PC-9 (cell line): Measurements from ENCODE around the gene TBC1D9B. TPM values are rescaled to one million over a fixed set of nuclear protein-coding genes. Genes with fewer than 3 reads are reported as not detected.

Experiments
- BruUV-seq: library from RNA; stranded (reverse); fragments of 400-500 nt; replicated peaks from 2 replicates; lab custom pipeline; 2021; lab: Mats Ljungman, UMichigan
- CTCF ChIA-PET: fragments of 300-600 bp; sonication (Branson Sonifier 250); formaldehyde crosslinking; loops from one replicate; lab custom pipeline; 2022; ENCODE audit warnings: antibody characterized with exemption; lab: Charles Lee
- POLR2A ChIA-PET: fragments of 300-600 bp; sonication (Branson Sonifier 250); formaldehyde crosslinking; loops from one replicate; lab custom pipeline; 2022; ENCODE audit warnings: antibody characterized with exemption; ENCODE audit not compliant: unreplicated experiment; lab: Charles Lee
- DNase-seq, 2 experiments: peaks; one replicate each; pipeline versions ENCODE4 v3.0.0 to v3.0.0-alpha.2; 2015 to 2022; ENCODE audit warnings: mixed read lengths in 1 of 2
- H2AFZ ChIP-seq: fragments of 200-600 bp; sonication (generic); 2 replicates; pipeline ENCODE4 v1.8.1; 2017; ENCODE audit warnings: antibody characterized with exemption
- H3F3A ChIP-seq: fragments of 200-600 bp; sonication (generic); 2 replicates; pipeline ENCODE4 v1.8.1; 2017; ENCODE audit warnings: antibody characterized with exemption, mild to moderate bottlenecking, low read depth; ENCODE audit not compliant: insufficient read depth
- H3K27ac ChIP-seq: fragments of 200-600 bp; sonication (generic); 2 replicates; pipeline ENCODE4 v1.6.1; 2016; ENCODE audit warnings: mixed run types
- H3K27me3 ChIP-seq: fragments of 200-600 bp; sonication (generic); 2 replicates; pipeline ENCODE4 v1.6.1; 2016; ENCODE audit warnings: low read depth, mixed run types; ENCODE audit not compliant: insufficient read depth
- H3K36me3 ChIP-seq: fragments of 200-600 bp; sonication (generic); 2 replicates; pipeline ENCODE4 v1.6.1; 2016; ENCODE audit warnings: low read depth, mixed run types
- H3K4me1 ChIP-seq: fragments of 200-600 bp; sonication (generic); replicated peaks from 2 replicates; pipeline ENCODE4 v1.6.1; 2016; ENCODE audit warnings: mixed run types; ENCODE audit not compliant: insufficient read depth
- H3K4me2 ChIP-seq: fragments of 200-600 bp; sonication (generic); 2 replicates; pipeline ENCODE4 v1.6.1; 2017; ENCODE audit warnings: mixed run types
- H3K4me3 ChIP-seq: fragments of 200-600 bp; sonication (generic); 2 replicates; pipeline ENCODE4 v1.6.1; 2016; ENCODE audit warnings: mixed run types
- H3K79me2 ChIP-seq: fragments of 200-600 bp; sonication (generic); 2 replicates; pipeline ENCODE4 v1.6.1; 2017; ENCODE audit warnings: low read depth, mixed run types
- H3K9me2 ChIP-seq: fragments of 200-600 bp; sonication (generic); 2 replicates; pipeline ENCODE4 v1.8.1; 2017; ENCODE audit warnings: mild to moderate bottlenecking; ENCODE audit not compliant: insufficient read depth
- H3K9me3 ChIP-seq: fragments of 200-600 bp; sonication (generic); 2 replicates; pipeline ENCODE4 v1.8.1; 2016; ENCODE audit warnings: low read depth; ENCODE audit not compliant: insufficient read depth
- H4K20me1 ChIP-seq: fragments of 200-600 bp; sonication (generic); 2 replicates; pipeline ENCODE4 v1.8.1; 2017; ENCODE audit not compliant: insufficient read depth
- CTCF ChIP-seq: fragments of 200-600 bp; sonication (generic); conservative IDR thresholded peaks from 2 replicates; pipeline ENCODE4 v1.6.1; 2017; ENCODE audit warnings: mixed run types, antibody characterized with exemption, mild to moderate bottlenecking, moderate library complexity
- EZH2 ChIP-seq: fragments of 200-600 bp; sonication (generic); IDR thresholded peaks from 2 replicates; pipeline ENCODE4 v1.8.0; 2017; ENCODE audit warnings: antibody characterized with exemption, low read depth
- intact Hi-C: fragments of 100-400 bp; cut with micrococcal nuclease; formaldehyde crosslinking; loops from one replicate; pipeline ENCODE4 v1.10.0; 2022; ENCODE audit not compliant: unreplicated experiment
- total RNA-seq: library from RNA; stranded (reverse); gene quantifications from 2 replicates; pipeline ENCODE4 v1.2.3, GENCODE V29; 2021

The TBC1D9B gene
- total RNA-seq, 1 experiment from 2014 or later, result 118 TPM

GRCh38 chr5:179875741-179876609 lies 31.7 kb downstream of the TBC1D9B start:
- ChIA-PET CTCF (interaction anchor here (0.6 kb wide), 1 partner anchor 129 kb away, joined by 3 read pairs; no protein-coding TSS in a partner anchor), POLR2A (interaction anchor here (0.6 kb wide), 1 partner anchor 448 kb away, joined by 20 read pairs; no protein-coding TSS in a partner anchor)
- intact Hi-C loops, result no loop called here
- no peak overlapping the region for H3K4me3 ChIP-seq
- H3F3A ChIP-seq, result no peaks in the 10 kb centered on the region
- H3K36me3 ChIP-seq, result no peaks in the 10 kb centered on the region
- no peaks in the 10 kb centered on the region for H3K9me2 ChIP-seq
- no peak overlapping the region for H2AFZ ChIP-seq
- no peak for TF ChIP-seq EZH2
- no peak for TF ChIP-seq CTCF
- H3K9me3 ChIP-seq, result no peaks in the 10 kb centered on the region
- H3K27ac ChIP-seq, result no peak overlapping the region
- no peaks in the 10 kb centered on the region for H4K20me1 ChIP-seq
- H3K4me2 ChIP-seq, result no peak overlapping the region
- no peaks in the 10 kb centered on the region for H3K27me3 ChIP-seq
- no peaks in the 10 kb centered on the region for H3K4me1 ChIP-seq
- no peaks in the 10 kb centered on the region for H3K79me2 ChIP-seq
- TSS peak; percentile 18 for BruUV-seq
- DNase-seq, result no peak

DNA sequence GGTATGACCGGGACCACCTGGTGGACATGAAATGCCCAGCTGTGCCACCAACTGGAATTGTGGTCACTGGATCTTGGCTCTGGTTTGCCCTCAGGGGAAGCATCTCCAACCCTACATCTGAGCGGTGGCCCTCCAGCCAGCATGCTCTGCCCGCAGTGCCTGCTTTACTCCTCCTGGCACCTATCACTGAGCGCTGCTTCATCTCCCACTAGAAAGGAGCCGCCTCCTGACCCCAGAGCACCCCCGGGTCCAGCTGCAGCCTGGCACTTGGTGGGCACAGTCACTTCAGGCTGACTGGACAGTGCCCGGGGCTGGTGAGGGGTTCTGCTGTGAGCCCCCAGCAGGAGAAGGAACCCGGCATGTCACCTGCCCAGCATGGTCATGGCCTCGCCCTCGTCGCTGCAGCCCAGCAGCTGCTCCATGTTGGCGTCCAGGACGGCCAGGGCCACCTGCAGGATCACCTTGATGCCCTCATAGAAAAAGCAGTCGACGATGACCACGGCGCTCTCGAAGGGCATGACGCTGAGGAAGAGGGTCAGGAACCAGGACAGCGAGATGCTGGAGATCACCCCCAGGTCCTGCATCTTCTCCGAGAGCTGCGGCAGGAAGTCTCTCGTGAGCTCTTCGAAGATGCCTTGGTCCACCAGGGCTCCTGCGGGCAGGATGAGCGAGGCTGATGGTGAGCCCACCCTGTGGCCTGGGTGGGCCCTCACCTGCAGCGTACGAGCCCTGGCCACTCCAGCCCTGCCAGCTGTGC lies 33.0 kb downstream of the TBC1D9B start:
- Histone ChIP-seq H3K4me1 (no peaks in the 10 kb centered on the region), H3K79me2 (no peaks in the 10 kb centered on the region), H4K20me1 (no peaks in the 10 kb centered on the region), H3K9me2 (no peaks in the 10 kb centered on the region), H3K4me2 (no peak overlapping the region), H3K27me3 (no peaks in the 10 kb centered on the region), H3F3A (no peaks in the 10 kb centered on the region), H3K9me3 (no peaks in the 10 kb centered on the region), H3K36me3 (no peaks in the 10 kb centered on the region), H3K27ac (no peak overlapping the region), H3K4me3 (no peak overlapping the region), H2AFZ (no peak overlapping the region)
- intact Hi-C loops, result no loop called here
- TF ChIP-seq EZH2, result no peak
- no peak for TF ChIP-seq CTCF
- POLR2A ChIA-PET, result no interaction called here
- CTCF ChIA-PET, result no interaction called here
- BruUV-seq, result no TSS peak
- DNase-seq, result no peak

DNA sequence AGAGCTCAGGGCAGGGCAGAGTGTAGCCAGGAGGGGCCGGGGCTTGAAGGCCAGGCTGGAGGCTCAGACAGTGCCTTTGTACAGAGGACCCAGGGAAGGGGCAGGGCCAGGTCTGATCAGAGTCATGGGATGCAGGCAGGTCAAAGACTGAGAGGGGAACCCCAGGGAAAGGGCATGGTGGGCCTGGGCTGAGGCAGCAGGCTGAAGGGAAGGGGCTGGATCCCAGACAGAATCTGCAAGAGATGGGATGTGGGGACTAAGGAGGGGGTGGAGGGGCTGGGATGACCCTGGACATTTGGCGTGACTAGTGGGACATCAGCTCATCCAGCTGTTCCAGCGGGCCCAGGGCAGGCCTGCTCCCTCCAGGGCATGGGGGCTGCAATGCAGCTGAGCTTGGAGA lies 33.6 kb downstream of the TBC1D9B start:
- Histone ChIP-seq H3K9me2 (no peaks in the 10 kb centered on the region), H3K4me3 (no peak overlapping the region), H2AFZ (no peak overlapping the region), H3K4me1 (no peaks in the 10 kb centered on the region), H4K20me1 (no peaks in the 10 kb centered on the region), H3K4me2 (no peak overlapping the region), H3K9me3 (no peaks in the 10 kb centered on the region), H3K79me2 (no peaks in the 10 kb centered on the region), H3K27me3 (no peaks in the 10 kb centered on the region), H3F3A (no peaks in the 10 kb centered on the region), H3K36me3 (no peaks in the 10 kb centered on the region), H3K27ac (no peak overlapping the region)
- DNase-seq, result no peak
- POLR2A ChIA-PET, result interaction anchor here (0.5 kb wide), 1 partner anchor 734 kb away, joined by 7 read pairs; no protein-coding TSS in a partner anchor
- BruUV-seq, result no TSS peak
- CTCF ChIA-PET, result no interaction called here
- intact Hi-C loops, result no loop called here
- TF ChIP-seq CTCF, result no peak
- no peak for TF ChIP-seq EZH2
